MCF 10A (cell line): ENCODE results near the gene SERTAD2. TPM values are rescaled to one million over a fixed set of nuclear protein-coding genes. Genes with fewer than 3 reads are reported as not detected.

Experiments
- BruUV-seq: library from RNA; stranded (reverse); fragments of 400-500 nt; replicated peaks from 2 replicates; lab custom pipeline; 2021; lab: Mats Ljungman, UMichigan
- CTCF ChIA-PET: fragments of 300-600 bp; sonication (Branson Sonifier 250); formaldehyde crosslinking; extraction: SDS; loops from one replicate; lab custom pipeline; 2021; ENCODE audit warnings: antibody characterized with exemption, inconsistent platforms; lab: Yijun Ruan, JAX
- POLR2A ChIA-PET: fragments of 300-600, 350-650 bp; sonication (Branson Sonifier 250); formaldehyde crosslinking; extraction: SDS; loops from one replicate; lab custom pipeline; 2020; ENCODE audit warnings: antibody characterized with exemption, inconsistent platforms; lab: Yijun Ruan, JAX
- DNase-seq: peaks from one replicate; pipeline ENCODE4 v3.0.0-alpha.2; 2018; ENCODE audit not compliant: unreplicated experiment
- H3K27ac Mint-ChIP-seq: one replicate; pipeline ENCODE4 v1.8.0; 2022; ENCODE audit warnings: mild to moderate bottlenecking, low read depth, mixed read lengths; ENCODE audit not compliant: unreplicated experiment
- H3K27me3 Mint-ChIP-seq: one replicate; pipeline ENCODE4 v1.8.0; 2022; ENCODE audit warnings: mixed read lengths; ENCODE audit not compliant: insufficient read depth, unreplicated experiment
- H3K36me3 Mint-ChIP-seq: one replicate; pipeline ENCODE4 v1.8.0; 2022; ENCODE audit warnings: mild to moderate bottlenecking, moderate library complexity, mixed read lengths; ENCODE audit not compliant: insufficient read depth, unreplicated experiment
- H3K4me1 Mint-ChIP-seq: one replicate; pipeline ENCODE4 v1.8.0; 2022; ENCODE audit warnings: mixed read lengths; ENCODE audit not compliant: insufficient read depth, unreplicated experiment
- H3K4me3 Mint-ChIP-seq: one replicate; pipeline ENCODE4 v1.8.0; 2022; ENCODE audit warnings: mild to moderate bottlenecking, moderate library complexity, mixed read lengths; ENCODE audit not compliant: unreplicated experiment
- H3K9me3 Mint-ChIP-seq: one replicate; pipeline ENCODE4 v1.8.0; 2022; ENCODE audit warnings: mixed read lengths; ENCODE audit not compliant: unreplicated experiment
- CTCF ChIP-seq: fragments of 200-600 bp; IDR thresholded peaks from one replicate; pipeline ENCODE4 v1.8.0; 2022; ENCODE audit warnings: antibody characterized with exemption, mild to moderate bottlenecking; ENCODE audit not compliant: unreplicated experiment
- intact Hi-C: fragments of 100-400 bp; cut with micrococcal nuclease; formaldehyde crosslinking; loops from 2 replicates; pipeline ENCODE4 v1.14.1; 2022
- total RNA-seq: library from RNA; stranded (reverse); gene quantifications from 2 replicates; pipeline ENCODE4 v1.2.3, GENCODE V29; 2022

Gene SERTAD2
- total RNA-seq, 1 experiment from 2014 or later, result 15.0 TPM

GRCh38 chr2:64587561-64587960 is 66.2 kb downstream of the SERTAD2 start:
- no peak overlapping the region for H3K4me3 Mint-ChIP-seq
- DNase-seq, result no peak
- H3K27me3 Mint-ChIP-seq, result no peaks in the 10 kb centered on the region
- ChIA-PET CTCF (interaction anchor here (0.6 to 3.7 kb wide), 31 partner anchors 8 to 460 kb away, joined by 3 to 30 read pairs (median 4); partner anchors contain the start of gene SERTAD2), POLR2A (interaction anchor here (0.6 to 2.3 kb wide), 15 partner anchors 8 to 459 kb away, joined by 3 to 21 read pairs (median 5); partner anchors contain the start of gene SERTAD2)
- no peak overlapping the region for H3K27ac Mint-ChIP-seq
- intact Hi-C loops, result loop anchor here (1.0 to 2.0 kb wide), 5 partner anchors 56 to 302 kb away; no protein-coding TSS in a partner anchor
- no peaks in the 10 kb centered on the region for H3K4me1 Mint-ChIP-seq
- no peak for TF ChIP-seq CTCF
- peaks cover 46% of the 10 kb centered on the region for H3K36me3 Mint-ChIP-seq
- no peaks in the 10 kb centered on the region for H3K9me3 Mint-ChIP-seq
- no TSS peak for BruUV-seq

- Mint-ChIP-seq H3K9me3 (no peaks in the 10 kb centered on the region), H3K4me1 (no peaks in the 10 kb centered on the region), H3K36me3 (peaks cover 45% of the 10 kb centered on the region), H3K27me3 (no peaks in the 10 kb centered on the region), H3K4me3 (no peak overlapping the region), H3K27ac (peak overlapping the region; percentile 57)
- TF ChIP-seq CTCF, result peak; percentile 67
- DNase-seq, result peak; percentile 59
- intact Hi-C loops, result loop anchor here (1.0 to 2.0 kb wide), 5 partner anchors 56 to 302 kb away; no protein-coding TSS in a partner anchor
- BruUV-seq, result no TSS peak
- POLR2A ChIA-PET, result interaction anchor here (0.6 to 2.3 kb wide), 17 partner anchors 9 to 459 kb away, joined by 3 to 21 read pairs (median 5); partner anchors contain the start of gene SERTAD2
- CTCF ChIA-PET, result interaction anchor here (0.6 to 3.7 kb wide), 34 partner anchors 9 to 461 kb away, joined by 3 to 30 read pairs (median 3); partner anchors contain the start of gene SERTAD2
Observed at GRCh38 chr2:64586883-64587481, 66.7 kb downstream of the SERTAD2 start.

GRCh38 chr2:64586054-64586453 is 67.7 kb downstream of the SERTAD2 start:
- H3K4me1 Mint-ChIP-seq, result no peaks in the 10 kb centered on the region
- H3K27ac Mint-ChIP-seq, result peak overlapping the region; percentile 57
- no TSS peak for BruUV-seq
- H3K9me3 Mint-ChIP-seq, result no peaks in the 10 kb centered on the region
- no peak overlapping the region for H3K4me3 Mint-ChIP-seq
- no peaks in the 10 kb centered on the region for H3K27me3 Mint-ChIP-seq
- TF ChIP-seq CTCF, result no peak
- CTCF ChIA-PET, result interaction anchor here (0.6 to 3.7 kb wide), 17 partner anchors 10 to 617 kb away, joined by 3 to 30 read pairs (median 3); partner anchors contain the start of gene AFTPH
- peaks cover 39% of the 10 kb centered on the region for H3K36me3 Mint-ChIP-seq
- intact Hi-C loops, result loop anchor here (2.0 kb wide), 1 partner anchor 165 kb away; no protein-coding TSS in a partner anchor
- DNase-seq, result no peak
- POLR2A ChIA-PET, result interaction anchor here (1.5 to 2.3 kb wide), 9 partner anchors 10 to 290 kb away, joined by 3 to 21 read pairs (median 9); partner anchors contain the start of gene SERTAD2

- H3K27me3 Mint-ChIP-seq, result no peaks in the 10 kb centered on the region
- no peak overlapping the region for H3K27ac Mint-ChIP-seq
- H3K9me3 Mint-ChIP-seq, result no peaks in the 10 kb centered on the region
- H3K4me1 Mint-ChIP-seq, result no peaks in the 10 kb centered on the region
- BruUV-seq, result no TSS peak
- POLR2A ChIA-PET, result interaction anchor here (0.6 to 0.8 kb wide), 2 partner anchors 11 to 71 kb away, joined by 3 to 6 read pairs; partner anchors contain the start of gene SERTAD2
- no peak for TF ChIP-seq CTCF
- peaks cover 52% of the 10 kb centered on the region for H3K36me3 Mint-ChIP-seq
- no peak overlapping the region for H3K4me3 Mint-ChIP-seq
- CTCF ChIA-PET, result interaction anchor here (0.6 to 2.5 kb wide), 8 partner anchors 8 to 290 kb away, joined by 3 to 14 read pairs (median 4); no protein-coding TSS in a partner anchor
- DNase-seq, result no peak
- intact Hi-C loops, result no loop called here
Observed at GRCh38 chr2:64582774-64583340, 70.9 kb downstream of the SERTAD2 start.
